Measurements from ENCODE around the gene PXN. TPM values are rescaled to one million over a fixed set of nuclear protein-coding genes. Genes with fewer than 3 reads are reported as not detected.

Gene PXN
- total and polyA plus RNA-seq, 11 donors = 34.3 to 103 (median 69.9) TPM

- Histone ChIP-seq H3K27ac (peak overlapping the region; percentile 61 to 97 (median 92)), H3K4me1 (peaks cover 52 to 100% (median 94%) of the 10 kb centered on the region in 12 donors), H3K4me3 (peak overlapping the region in 6 of 12 donors; percentile 0 to 24 (median 14)), H3K9me3 (no peaks in the 10 kb centered on the region), H3K27me3 (no peaks in the 10 kb centered on the region), H3K36me3 (peaks cover 0 to 12% (median 7%) of the 10 kb centered on the region in 9 donors)
- no peak for TF ChIP-seq POLR2A (IDR thresholded peaks at IDR 0.05)
- no peak for TF ChIP-seq CTCF (IDR thresholded peaks at IDR 0.05)
- intact Hi-C loops (cut with DNase I) = loop anchor here in 1 of 10 donors (1.0 kb wide), 1 partner anchor 34 kb away; the partner anchor contains the start of gene PXN
- DNase-seq (peak in 1 of 5 donors; percentile 34), ATAC-seq (no peak)
- WGBS, 4 donors = 20 to 30% (median 23%) methylated on average over 6 of the region's 6 CpGs
Measured at GRCh38 chr12:120230974-120231315, 34.6 kb downstream of the PXN start.

- 0 to 17% (median 10%) methylated on average over 2 to 9 of the region's 9 CpGs for WGBS, 4 donors
Measured at GRCh38 chr12:120230326-120230973, 35.1 kb downstream of the PXN start.

GRCh38 chr12:120229487-120230325 lies 35.8 kb downstream of the PXN start:
- Histone ChIP-seq H3K4me3 (peak overlapping the region in 5 of 12 donors; percentile 7 to 23 (median 17)), H3K36me3 (peaks cover 0 to 20% (median 10%) of the 10 kb centered on the region in 9 donors), H3K4me1 (peaks cover 54 to 100% (median 94%) of the 10 kb centered on the region in 12 donors), H3K27me3 (no peaks in the 10 kb centered on the region), H3K9me3 (no peaks in the 10 kb centered on the region), H3K27ac (peak overlapping the region; percentile 61 to 97 (median 92))
- no peak for TF ChIP-seq CTCF (IDR thresholded peaks at IDR 0.05)
- no peak for TF ChIP-seq POLR2A (IDR thresholded peaks at IDR 0.05)
- DNase-seq = peak in 1 of 5 donors; percentile 70
- ATAC-seq = no peak
- intact Hi-C loops (cut with DNase I) = loop anchor here in 3 of 10 donors (1.0 to 2.0 kb wide), 3 partner anchors 36 to 63 kb away; partner anchors contain the start of genes PXN (in 1 of the 3) and RNU4-1 (in 1 of the 3)
- WGBS, 4 donors = 40 to 50% (median 46%) methylated on average over 9 to 12 of the region's 12 CpGs

More at GRCh38 chr12:120230326-120230973, 35.1 kb downstream of the PXN start:
- DNase-seq (peak; percentile 52 to 86 (median 78)), ATAC-seq (peak; percentile 51 to 62 (median 57))
- Histone ChIP-seq H3K4me3 (peak overlapping the region in 6 of 12 donors; percentile 0 to 24 (median 20)), H3K36me3 (peaks cover 0 to 15% (median 10%) of the 10 kb centered on the region in 9 donors), H3K27ac (peak overlapping the region; percentile 61 to 97 (median 92)), H3K27me3 (no peaks in the 10 kb centered on the region), H3K9me3 (no peaks in the 10 kb centered on the region), H3K4me1 (peaks cover 50 to 100% (median 94%) of the 10 kb centered on the region in 12 donors)
- TF ChIP-seq CTCF (IDR thresholded peaks at IDR 0.05) = no peak
- intact Hi-C loops (cut with DNase I) = loop anchor here in 1 of 10 donors (1.0 kb wide), 1 partner anchor 35 kb away; the partner anchor contains the start of gene PXN
